GM19324 (cell line): ENCODE results near the gene NDUFB8.

ENCODE experiments used
- ATAC-seq: cut with Tn5 transposase; IDR thresholded peaks from one replicate; pipeline ENCODE4 v1.9.1; 2021; ENCODE audit warnings: mild to moderate bottlenecking, moderate library complexity; ENCODE audit not compliant: unreplicated experiment, low FRiP score

Gene NDUFB8

DNA sequence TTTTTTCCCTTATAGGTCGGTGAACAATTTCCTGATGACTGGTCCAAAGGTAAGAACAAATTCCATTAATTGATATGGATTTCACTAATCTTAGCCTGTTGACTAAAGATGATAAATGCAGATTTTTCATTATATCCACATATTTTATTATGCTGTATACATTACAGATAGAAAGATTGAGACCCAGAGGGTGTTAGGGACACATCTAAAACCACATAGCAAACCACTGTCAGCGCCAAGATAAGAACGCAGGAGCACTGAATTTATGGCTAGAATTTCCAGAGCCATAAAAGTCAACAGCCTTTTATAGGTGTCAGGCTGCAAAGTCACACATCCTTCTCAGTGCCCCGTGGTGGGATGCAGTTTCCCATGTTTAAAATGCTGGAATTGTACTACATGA is 50.6 kb downstream of the NDUFB8 start:
- ATAC-seq, result no peak

DNA sequence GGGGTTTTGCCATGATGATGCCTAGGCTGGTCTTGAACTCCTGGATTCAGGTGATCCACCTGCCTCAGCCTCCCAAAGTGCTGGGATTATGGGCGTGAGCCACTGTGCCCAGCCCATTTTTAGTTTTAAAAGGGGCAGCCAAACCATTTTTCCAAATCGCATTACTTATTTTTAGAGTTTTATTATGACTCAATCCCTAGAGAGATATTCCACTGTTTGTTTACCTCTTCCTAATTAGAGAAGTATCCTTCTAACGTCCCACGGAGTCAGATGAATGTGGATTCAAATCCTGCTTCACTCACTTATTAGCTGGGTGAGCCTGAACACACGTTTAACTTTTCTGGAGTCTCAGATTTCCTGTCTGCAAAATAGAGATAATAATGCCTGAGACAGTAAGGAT is 51.7 kb downstream of the NDUFB8 start:
- no peak for ATAC-seq
